SK-N-SH (cell line): Measurements from ENCODE around the gene DNASE1L3. TPM values are rescaled to one million over a fixed set of nuclear protein-coding genes. Genes with fewer than 3 reads are reported as not detected.

Experiments used
- CTCF ChIA-PET: fragments of 300-600, 350-600 bp; formaldehyde crosslinking; extraction: SDS; loops from one replicate; lab custom pipeline; 2021; lab: Yijun Ruan, JAX
- POLR2A ChIA-PET: fragments of 350-600 bp; sonication (Branson Sonifier 250); formaldehyde crosslinking; extraction: SDS; loops from one replicate; lab custom pipeline; 2020; ENCODE audit warnings: antibody characterized with exemption, inconsistent platforms; lab: Yijun Ruan, JAX
- DNase-seq: peaks from one replicate; pipeline ENCODE4 v3.0.0; 2012
- H2AFZ ChIP-seq: fragments of 200-600 bp; sonication (generic); 2 replicates; pipeline ENCODE4 v1.8.1; 2016; ENCODE audit warnings: antibody characterized with exemption, mild to moderate bottlenecking, low read depth
- H3F3A ChIP-seq: fragments of 200-600 bp; sonication (generic); replicated peaks from 2 replicates; pipeline ENCODE3; 2016; ENCODE audit warnings: antibody characterized with exemption, mild to moderate bottlenecking; ENCODE audit not compliant: insufficient read depth
- H3K27ac ChIP-seq, 2 experiments: fragments of 200-500 bp in 1 of 2; fragments of 200-600 bp in 1 of 2; sonication (Bioruptor generic) in 1 of 2; sonication (generic), shearing (Covaris generic) in 1 of 2; 2 replicates each; pipeline versions ENCODE4 v1.5.1 to v1.6.1; 2014 to 2016; ENCODE audit warnings: low read depth in 2 of 2, inconsistent platforms in 1 of 2, low read length in 1 of 2, mild to moderate bottlenecking in 1 of 2, mixed read lengths in 1 of 2
- H3K27me3 ChIP-seq: fragments of 200-600 bp; sonication (generic), shearing (Covaris generic); 2 replicates; pipeline ENCODE4 v1.6.1; 2016; ENCODE audit warnings: mixed run types; ENCODE audit not compliant: insufficient read depth
- H3K36me3 ChIP-seq, 2 experiments: fragments of 200-500 bp in 1 of 2; fragments of 200-600 bp in 1 of 2; sonication (Bioruptor generic) in 1 of 2; sonication (generic) in 1 of 2; replicated peaks in 1 of 2; 2 replicates each; pipeline versions ENCODE3 to v1.5.1; 2014 to 2016; ENCODE audit warnings: low read length in 1 of 2, mild to moderate bottlenecking in 1 of 2; ENCODE audit not compliant: insufficient read depth in 2 of 2, control insufficient read depth in 1 of 2
- H3K4me1 ChIP-seq, 2 experiments: fragments of 200-500 bp in 1 of 2; fragments of 200-600 bp in 1 of 2; sonication (Bioruptor generic) in 1 of 2; sonication (generic), shearing (Covaris generic) in 1 of 2; 2 replicates each; pipeline versions ENCODE4 v1.5.1 to v1.6.1; 2014 to 2016; ENCODE audit warnings: low read depth in 1 of 2, low read length in 1 of 2, mixed run types in 1 of 2; ENCODE audit not compliant: insufficient read depth in 2 of 2, control insufficient read depth in 1 of 2
- H3K4me2 ChIP-seq: fragments of 200-600 bp; sonication (generic), shearing (Covaris generic); 2 replicates; pipeline ENCODE4 v1.6.1; 2017; ENCODE audit warnings: mixed run types
- H3K4me3 ChIP-seq, 2 experiments: fragments of 200-500 bp in 1 of 2; fragments of 200-600 bp in 1 of 2; sonication (Bioruptor generic) in 1 of 2; sonication (generic), shearing (Covaris generic) in 1 of 2; 2 replicates each; pipeline versions ENCODE4 v1.5.1 to v1.8.1; 2014 to 2016; ENCODE audit warnings: low read depth in 2 of 2, inconsistent platforms in 1 of 2, low read length in 1 of 2, mild to moderate bottlenecking in 1 of 2, mixed read lengths in 1 of 2, moderate library complexity in 1 of 2
- H3K79me2 ChIP-seq: fragments of 200-600 bp; sonication (generic); 2 replicates; pipeline ENCODE4 v1.8.1; 2017; ENCODE audit warnings: mild to moderate bottlenecking; ENCODE audit not compliant: insufficient read depth
- H3K9ac ChIP-seq: fragments of 200-600 bp; sonication (generic); 2 replicates; pipeline ENCODE4 v1.6.1; 2017; ENCODE audit warnings: mixed run types
- H3K9me2 ChIP-seq: fragments of 200-600 bp; sonication (generic); 2 replicates; pipeline ENCODE4 v1.6.1; 2017; ENCODE audit warnings: mixed run types
- H3K9me3 ChIP-seq: fragments of 200-600 bp; sonication (generic); 2 replicates; pipeline ENCODE4 v1.6.1; 2017; ENCODE audit warnings: mixed run types, mild to moderate bottlenecking, moderate library complexity
- H4K20me1 ChIP-seq: fragments of 200-600 bp; sonication (generic); 2 replicates; pipeline ENCODE4 v1.6.1; 2017; ENCODE audit warnings: mild to moderate bottlenecking, mixed run types; ENCODE audit not compliant: insufficient read depth
- CHD2 ChIP-seq: fragments of 150-350 bp; IDR thresholded peaks from 2 replicates; pipeline ENCODE4 v1.6.1; 2018; ENCODE audit warnings: low read length; ENCODE audit not compliant: partially characterized antibody
- ELF1 ChIP-seq: IDR thresholded peaks from 2 replicates; pipeline ENCODE4 v1.4.0; 2012
- EP300 ChIP-seq, 2 experiments: IDR thresholded peaks; 2 replicates each; pipeline versions ENCODE4 v1.4.0 to v1.6.1; 2012; ENCODE audit warnings: borderline replicate concordance in 1 of 2, low read depth in 1 of 2, low read length in 1 of 2
- FOXJ3 ChIP-seq: sonication (generic); formaldehyde crosslinking; IDR thresholded peaks from 2 replicates; pipeline ENCODE4 v1.5.1; 2020; ENCODE audit warnings: mild to moderate bottlenecking, missing genetic modification reagents
- GATA2 ChIP-seq: sonication (generic); formaldehyde crosslinking; IDR thresholded peaks from 2 replicates; pipeline ENCODE4 v1.5.0; 2020; ENCODE audit warnings: mild to moderate bottlenecking, missing genetic modification reagents
- MXI1 ChIP-seq: IDR thresholded peaks from 2 replicates; pipeline ENCODE4 v1.6.1; 2012; ENCODE audit warnings: mild to moderate bottlenecking, low read depth, low read length, improper control_type of control experiment
- NRF1 ChIP-seq: IDR thresholded peaks from 2 replicates; pipeline ENCODE4 v1.6.1; 2012; ENCODE audit warnings: low read depth, mild to moderate bottlenecking, low read length
- RAD21 ChIP-seq: IDR thresholded peaks from 2 replicates; pipeline ENCODE4 v1.6.1; 2012; ENCODE audit warnings: mild to moderate bottlenecking, low read length
- RCOR1 ChIP-seq: fragments of 150-350 bp; IDR thresholded peaks from 2 replicates; pipeline ENCODE4 v1.6.1; 2017; ENCODE audit warnings: antibody characterized with exemption, low read length
- RFX5 ChIP-seq: IDR thresholded peaks from 2 replicates; pipeline ENCODE4 v1.6.1; 2012; ENCODE audit warnings: mild to moderate bottlenecking, improper control_type of control experiment, low read length
- SIN3A ChIP-seq: IDR thresholded peaks from 2 replicates; pipeline ENCODE4 v1.6.1; 2012; ENCODE audit warnings: low read depth, mild to moderate bottlenecking, low read length, moderate library complexity, borderline replicate concordance
- TAF1 ChIP-seq: IDR thresholded peaks from 2 replicates; pipeline ENCODE4 v1.6.1; 2012; ENCODE audit warnings: low read depth, mild to moderate bottlenecking, low read length, moderate library complexity, borderline replicate concordance
- TEAD4 ChIP-seq: IDR thresholded peaks from 2 replicates; pipeline ENCODE4 v1.4.0; 2012; ENCODE audit warnings: mild to moderate bottlenecking, borderline replicate concordance; ENCODE audit not compliant: insufficient read depth
- WGBS: methylation state at CpG from one replicate; pipeline ENCODE4 v1.1.6; 2017; ENCODE audit warnings: low lambda C conversion rate; 5-methylcytosine and 5-hydroxymethylcytosine counted together
- polyA plus RNA-seq, 3 experiments: library from polyadenylated mRNA; depleted of rRNA; stranded (reverse); fragments of >200 nt; gene quantifications; 2 replicates each; pipeline ENCODE4 v1.2.3, GENCODE V29; 2012
- TF ChIP-seq, protein P1 (sequence below): fragments of 150-350 bp; IDR thresholded peaks from 2 replicates; pipeline ENCODE4 v1.6.1; 2017; ENCODE audit warnings: antibody characterized with exemption, low read length, low read depth, borderline replicate concordance
- TF ChIP-seq, protein P2 (sequence below): fragments of 200-600 bp; sonication (generic); IDR thresholded peaks from 2 replicates; pipeline ENCODE4 v1.6.1; 2017; ENCODE audit warnings: antibody characterized with exemption, mild to moderate bottlenecking, moderate library complexity

Gene DNASE1L3
- polyA plus RNA-seq, 1 of the 3 experiments (the other 2 are of a cell fraction), result not detected

DNA sequence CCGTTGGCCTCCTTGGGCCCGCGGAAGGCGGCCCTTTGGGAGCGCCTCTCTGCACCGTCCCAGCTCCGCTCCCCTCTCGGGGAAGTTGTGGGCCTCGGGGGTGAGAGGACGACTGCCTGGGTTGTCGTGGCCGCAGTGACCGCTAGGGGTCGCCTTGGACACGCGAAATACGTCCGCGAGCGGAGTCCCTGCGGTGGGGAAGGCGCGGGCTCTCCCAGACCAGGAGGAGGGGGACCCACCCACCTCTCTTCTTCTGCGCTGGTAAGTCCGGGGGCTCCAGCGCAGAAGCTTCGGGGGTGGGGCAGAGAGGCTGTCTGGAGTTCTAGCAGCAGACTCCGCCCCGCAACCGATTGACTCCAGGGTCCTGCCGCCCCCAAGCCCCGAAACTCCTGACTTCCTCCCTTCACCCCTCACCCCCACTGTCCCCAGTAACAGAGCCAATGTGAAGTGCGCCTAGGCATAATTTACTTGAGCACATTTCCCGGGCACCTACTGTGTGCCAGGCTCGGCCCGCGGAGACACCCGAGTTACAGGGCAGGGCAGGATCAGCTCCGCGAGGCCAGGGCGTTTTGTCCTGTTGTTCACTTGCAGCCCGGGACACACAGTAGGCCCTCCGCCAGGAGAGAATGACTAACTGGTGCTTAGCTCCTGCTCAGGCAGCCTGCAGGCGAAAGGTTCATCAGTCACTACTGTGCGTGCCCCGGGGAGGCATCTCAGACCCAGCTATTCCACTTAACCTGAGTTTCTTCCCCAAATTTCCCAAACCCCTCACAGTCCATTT lies 32.8 kb downstream of the DNASE1L3 start (continued):
- TF ChIP-seq, protein P1, sequence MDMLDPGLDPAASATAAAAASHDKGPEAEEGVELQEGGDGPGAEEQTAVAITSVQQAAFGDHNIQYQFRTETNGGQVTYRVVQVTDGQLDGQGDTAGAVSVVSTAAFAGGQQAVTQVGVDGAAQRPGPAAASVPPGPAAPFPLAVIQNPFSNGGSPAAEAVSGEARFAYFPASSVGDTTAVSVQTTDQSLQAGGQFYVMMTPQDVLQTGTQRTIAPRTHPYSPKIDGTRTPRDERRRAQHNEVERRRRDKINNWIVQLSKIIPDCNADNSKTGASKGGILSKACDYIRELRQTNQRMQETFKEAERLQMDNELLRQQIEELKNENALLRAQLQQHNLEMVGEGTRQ, result no peak
- TF ChIP-seq GATA2 (CRISPR knock-in tag) (no peak), MXI1 (no peak), EP300 (IDR thresholded peaks at IDR 0.05; ENCODE audit: borderline replicate concordance in 1 of 2, low read depth in 1 of 2, low read length in 1 of 2) (no peak), SIN3A (peak; percentile 65; the same call in 1 of the 2 replicates), TEAD4 (no peak), TAF1 (no peak), NRF1 (no peak), RAD21 (peak; percentile 78), FOXJ3 (no peak), RFX5 (no peak), CHD2 (peak; percentile 43)
- TF ChIP-seq, protein P2, sequence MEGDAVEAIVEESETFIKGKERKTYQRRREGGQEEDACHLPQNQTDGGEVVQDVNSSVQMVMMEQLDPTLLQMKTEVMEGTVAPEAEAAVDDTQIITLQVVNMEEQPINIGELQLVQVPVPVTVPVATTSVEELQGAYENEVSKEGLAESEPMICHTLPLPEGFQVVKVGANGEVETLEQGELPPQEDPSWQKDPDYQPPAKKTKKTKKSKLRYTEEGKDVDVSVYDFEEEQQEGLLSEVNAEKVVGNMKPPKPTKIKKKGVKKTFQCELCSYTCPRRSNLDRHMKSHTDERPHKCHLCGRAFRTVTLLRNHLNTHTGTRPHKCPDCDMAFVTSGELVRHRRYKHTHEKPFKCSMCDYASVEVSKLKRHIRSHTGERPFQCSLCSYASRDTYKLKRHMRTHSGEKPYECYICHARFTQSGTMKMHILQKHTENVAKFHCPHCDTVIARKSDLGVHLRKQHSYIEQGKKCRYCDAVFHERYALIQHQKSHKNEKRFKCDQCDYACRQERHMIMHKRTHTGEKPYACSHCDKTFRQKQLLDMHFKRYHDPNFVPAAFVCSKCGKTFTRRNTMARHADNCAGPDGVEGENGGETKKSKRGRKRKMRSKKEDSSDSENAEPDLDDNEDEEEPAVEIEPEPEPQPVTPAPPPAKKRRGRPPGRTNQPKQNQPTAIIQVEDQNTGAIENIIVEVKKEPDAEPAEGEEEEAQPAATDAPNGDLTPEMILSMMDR, result peak; percentile 89

DNA sequence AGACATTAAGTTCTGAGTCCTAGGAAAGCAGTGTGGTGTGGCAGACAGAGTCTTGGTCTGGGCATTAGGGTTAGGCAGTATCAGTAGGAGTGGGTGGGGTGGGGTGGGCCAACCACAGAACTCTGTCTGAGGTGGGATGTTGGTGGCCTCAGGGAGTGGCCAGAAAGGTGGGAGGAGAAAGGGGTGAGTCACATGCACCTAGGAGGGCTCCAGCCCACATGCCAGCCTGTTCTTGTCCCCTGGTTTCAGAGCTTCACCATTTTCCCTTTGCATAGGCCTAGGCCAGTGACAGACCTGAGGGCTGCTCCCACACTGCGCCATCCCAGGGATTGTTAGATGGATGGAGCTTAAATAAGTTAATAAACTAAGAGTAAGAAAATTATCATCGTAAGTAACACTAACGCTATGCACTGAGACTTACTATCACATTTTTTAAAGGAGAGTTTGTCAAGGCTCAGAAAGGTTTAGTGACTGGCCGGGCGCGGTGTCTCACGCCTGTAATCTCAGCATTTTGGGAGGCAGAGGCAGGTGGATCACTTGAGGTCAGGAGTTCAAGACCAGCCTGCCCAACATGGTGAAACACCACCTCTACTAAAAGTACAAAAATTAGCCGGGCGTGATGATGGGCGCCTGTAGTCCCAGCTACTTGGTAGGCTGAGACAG lies 33.8 kb downstream of the DNASE1L3 start:
- 95% methylated on average over 10 of the region's 10 CpGs for WGBS
- POLR2A ChIA-PET, result no interaction called here
- CTCF ChIA-PET, result interaction anchor here (0.5 to 6.5 kb wide), 63 partner anchors 10 to 573 kb away, joined by 3 to 68 read pairs (median 4); partner anchors contain the start of genes ABHD6, DNASE1L3, FLNB and HTD2

More for the DNA sequence above, 33.8 kb downstream of the DNASE1L3 start:
- peaks cover 0 to 4% of the 10 kb centered on the region in 2 experiments; a peak in 1 of 4 replicates for H3K4me1 ChIP-seq
- H3K79me2 ChIP-seq, result no peaks in the 10 kb centered on the region
- H3K4me2 ChIP-seq, result no peak overlapping the region
- no peak overlapping the region for H3K9ac ChIP-seq
- H3K9me2 ChIP-seq, result no peaks in the 10 kb centered on the region
- H3K9me3 ChIP-seq, result no peaks in the 10 kb centered on the region
- peaks cover 9% of the 10 kb centered on the region for H3F3A ChIP-seq
- peaks cover 0 to 6% of the 10 kb centered on the region in 2 experiments for H3K36me3 ChIP-seq
- no peaks in the 10 kb centered on the region for H4K20me1 ChIP-seq
- DNase-seq, result no peak
- H3K27me3 ChIP-seq, result no peaks in the 10 kb centered on the region
- H2AFZ ChIP-seq, result no peak overlapping the region
- TF ChIP-seq ELF1 (no peak), RCOR1 (no peak), GATA2 (CRISPR knock-in tag) (no peak)
- TF ChIP-seq, protein P2, result no peak
- TF ChIP-seq, all 33 proteins: peak for 0
- Histone ChIP-seq H3K27ac (no peak overlapping the region), H3K4me3 (no peak overlapping the region)
